Measurements from ENCODE around the gene ITPRIP. TPM values are rescaled to one million over a fixed set of nuclear protein-coding genes. Genes with fewer than 3 reads are reported as not detected.

ITPRIP gene
- total RNA-seq, 1 experiment from 2014 or later: 22.5 TPM

- Histone ChIP-seq H4K5ac (ENCODE audit: insufficient read length, low read depth, low read length) (no peak overlapping the region), H3K23me2 (ENCODE audit: insufficient read length, low read depth, low read length, poor library complexity, severe bottlenecking) (peaks cover 12% of the 10 kb centered on the region)
- H3K4me3 Mint-ChIP-seq: no peak overlapping the region; a peak in 1 of 5 replicates
Observed at GRCh38 chr10:104340641-104341040, 2.4 kb upstream of the ITPRIP start.

More at GRCh38 chr10:104340641-104341040, 2.4 kb upstream of the ITPRIP start:
- Histone ChIP-seq H3K27me3 (ENCODE audit: insufficient read depth, low read length) (no peaks in the 10 kb centered on the region), H2BK20ac (ENCODE audit: low read depth, low read length, poor library complexity, severe bottlenecking) (no peak overlapping the region), H2BK12ac (ENCODE audit: insufficient read length, low read depth, low read length) (no peak overlapping the region), H2BK120ac (ENCODE audit: low read depth, low read length, poor library complexity, severe bottlenecking) (no peak overlapping the region), H4K20me1 (ENCODE audit: control insufficient read depth, insufficient read depth, insufficient read length) (no peaks in the 10 kb centered on the region), H2BK15ac (ENCODE audit: low read depth, low read length) (no peak overlapping the region), H4K8ac (replicated peaks; ENCODE audit: insufficient read length, low read depth, low read length) (no peak overlapping the region), H3K23ac (ENCODE audit: insufficient read length, low read depth, low read length) (no peak overlapping the region), H3K56ac (ENCODE audit: insufficient read length, low read depth, low read length) (no peak overlapping the region), H3K9ac (ENCODE audit: extremely low read depth, insufficient read length, low read length) (no peak overlapping the region), H3K9me3 (ENCODE audit: control insufficient read depth, low read depth, low read length) (no peaks in the 10 kb centered on the region), H2AFZ (ENCODE audit: low read length) (no peak overlapping the region), H3K4me1 (ENCODE audit: insufficient read depth, low read length) (peaks cover 8% of the 10 kb centered on the region; the same call in 1 of the 2 replicates), H2BK5ac (ENCODE audit: insufficient read length, low read length) (no peak overlapping the region), H3K4me2 (ENCODE audit: insufficient read depth, insufficient read length, low read length) (no peak overlapping the region), H3K14ac (ENCODE audit: insufficient read depth, low read length) (no peak overlapping the region), H3K79me2 (ENCODE audit: insufficient read depth, low read length) (peaks cover 9% of the 10 kb centered on the region; the same call in 1 of the 2 replicates), H2AK5ac (ENCODE audit: insufficient read length, low read length) (no peak overlapping the region), H3T11ph (ENCODE audit: low read length) (no peak overlapping the region), H3K27ac (ENCODE audit: insufficient read length, low read depth, low read length) (no peak overlapping the region), H3K18ac (ENCODE audit: insufficient read length, low read depth, low read length) (no peak overlapping the region), H3K79me1 (ENCODE audit: insufficient read depth, low read depth, low read length, poor library complexity, severe bottlenecking) (no peaks in the 10 kb centered on the region), H4K91ac (ENCODE audit: insufficient read length, low read depth, low read length) (no peak overlapping the region), H3K4ac (ENCODE audit: low read depth, low read length) (no peak overlapping the region)
- TF ChIP-seq, protein P1, sequence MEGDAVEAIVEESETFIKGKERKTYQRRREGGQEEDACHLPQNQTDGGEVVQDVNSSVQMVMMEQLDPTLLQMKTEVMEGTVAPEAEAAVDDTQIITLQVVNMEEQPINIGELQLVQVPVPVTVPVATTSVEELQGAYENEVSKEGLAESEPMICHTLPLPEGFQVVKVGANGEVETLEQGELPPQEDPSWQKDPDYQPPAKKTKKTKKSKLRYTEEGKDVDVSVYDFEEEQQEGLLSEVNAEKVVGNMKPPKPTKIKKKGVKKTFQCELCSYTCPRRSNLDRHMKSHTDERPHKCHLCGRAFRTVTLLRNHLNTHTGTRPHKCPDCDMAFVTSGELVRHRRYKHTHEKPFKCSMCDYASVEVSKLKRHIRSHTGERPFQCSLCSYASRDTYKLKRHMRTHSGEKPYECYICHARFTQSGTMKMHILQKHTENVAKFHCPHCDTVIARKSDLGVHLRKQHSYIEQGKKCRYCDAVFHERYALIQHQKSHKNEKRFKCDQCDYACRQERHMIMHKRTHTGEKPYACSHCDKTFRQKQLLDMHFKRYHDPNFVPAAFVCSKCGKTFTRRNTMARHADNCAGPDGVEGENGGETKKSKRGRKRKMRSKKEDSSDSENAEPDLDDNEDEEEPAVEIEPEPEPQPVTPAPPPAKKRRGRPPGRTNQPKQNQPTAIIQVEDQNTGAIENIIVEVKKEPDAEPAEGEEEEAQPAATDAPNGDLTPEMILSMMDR (conservative IDR thresholded peaks at IDR 0.05): no peak
- no peak for DNase-seq
- Mint-ChIP-seq H3K4me1 (peaks cover 33 to 34% of the 10 kb centered on the region in 2 experiments), H3K27me3 (ENCODE audit: low read depth) (peaks cover 3% of the 10 kb centered on the region), H3K36me3 (ENCODE audit: insufficient read depth in 1 of 3, low read depth in 3 of 3) (no peaks in the 10 kb centered on the region), H3K27ac (no peak overlapping the region), H3K9me3 (no peaks in the 10 kb centered on the region)
- no CpG with 5 or more reads among the region's 4 CpGs for WGBS (ENCODE audit: extremely low coverage, insufficient read length, low lambda C conversion rate)
